GM23338 (cell line): ENCODE results near the gene CCND1. TPM values are rescaled to one million over a fixed set of nuclear protein-coding genes. Genes with fewer than 3 reads are reported as not detected.

Experiments
- ATAC-seq: fragments of 200-7000 bp; cut with Tn5 transposase; 3 replicates; pipeline ENCODE4 v1.9.1; 2020
- DNase-seq: peaks from one replicate; pipeline ENCODE4 v3.0.0-alpha.2; 2015; ENCODE audit warnings: low spot score
- H2AFZ ChIP-seq: fragments of 200-600 bp; sonication (generic); 2 replicates; pipeline ENCODE4 v1.8.0; 2016; ENCODE audit warnings: antibody characterized with exemption, mild to moderate bottlenecking, moderate library complexity
- H3F3A ChIP-seq: fragments of 200-600 bp; sonication (generic); replicated peaks from 2 replicates; pipeline ENCODE4 v1.8.0; 2017; ENCODE audit warnings: antibody characterized with exemption, mixed run types, low read depth
- H3K27ac ChIP-seq: fragments of 200-600 bp; sonication (generic); 2 replicates; pipeline ENCODE4 v1.6.1; 2016; ENCODE audit warnings: low read depth
- H3K27me3 ChIP-seq: fragments of 200-600 bp; sonication (generic); 2 replicates; pipeline ENCODE4 v1.8.0; 2016; ENCODE audit warnings: mild to moderate bottlenecking, mixed run types, moderate library complexity; ENCODE audit not compliant: insufficient read depth
- H3K36me3 ChIP-seq: fragments of 200-600 bp; sonication (generic); 2 replicates; pipeline ENCODE4 v1.8.0; 2016; ENCODE audit warnings: mild to moderate bottlenecking; ENCODE audit not compliant: insufficient read depth
- H3K4me1 ChIP-seq: fragments of 200-600 bp; sonication (generic); 2 replicates; pipeline ENCODE4 v1.8.0; 2016; ENCODE audit warnings: mild to moderate bottlenecking, moderate library complexity; ENCODE audit not compliant: insufficient read depth
- H3K4me2 ChIP-seq: fragments of 200-600 bp; sonication (generic); 2 replicates; pipeline ENCODE4 v1.7.1; 2017; ENCODE audit warnings: mixed run types
- H3K4me3 ChIP-seq: fragments of 200-600 bp; sonication (generic); 2 replicates; pipeline ENCODE4 v1.6.1; 2016; ENCODE audit warnings: mixed run types
- H3K79me2 ChIP-seq: fragments of 200-600 bp; sonication (generic); replicated peaks from 2 replicates; pipeline ENCODE4 v1.8.0; 2017; ENCODE audit warnings: mild to moderate bottlenecking; ENCODE audit not compliant: insufficient read depth
- H3K9me2 ChIP-seq: fragments of 200-600 bp; sonication (generic); 2 replicates; pipeline ENCODE4 v1.8.0; 2017; ENCODE audit not compliant: insufficient read depth
- H4K20me1 ChIP-seq: fragments of 200-600 bp; sonication (generic); replicated peaks from 2 replicates; pipeline ENCODE4 v1.8.0; 2017; ENCODE audit warnings: mild to moderate bottlenecking; ENCODE audit not compliant: insufficient read depth
- H3K27ac Mint-ChIP-seq: 2 replicates; pipeline ENCODE4 v1.8.0; 2020; ENCODE audit warnings: inconsistent platforms, mild to moderate bottlenecking, moderate library complexity, mixed read lengths
- H3K27me3 Mint-ChIP-seq: 3 replicates; pipeline ENCODE4 v1.8.0; 2022; ENCODE audit warnings: low read depth, mild to moderate bottlenecking, moderate library complexity, mixed read lengths, inconsistent platforms; ENCODE audit not compliant: insufficient read depth, poor library complexity
- H3K36me3 Mint-ChIP-seq: 3 replicates; pipeline ENCODE4 v1.8.0; 2021; ENCODE audit warnings: low read depth, mild to moderate bottlenecking, inconsistent platforms, moderate library complexity, mixed read lengths
- H3K4me1 Mint-ChIP-seq: 3 replicates; pipeline ENCODE4 v1.8.0; 2020; ENCODE audit warnings: mild to moderate bottlenecking, inconsistent platforms, mixed read lengths
- H3K4me3 Mint-ChIP-seq: 3 replicates; pipeline ENCODE4 v1.8.0; 2021; ENCODE audit warnings: moderate library complexity, mild to moderate bottlenecking, inconsistent platforms, mixed read lengths
- H3K9me3 Mint-ChIP-seq: 3 replicates; pipeline ENCODE4 v1.8.0; 2020; ENCODE audit warnings: moderate library complexity, mild to moderate bottlenecking, inconsistent platforms, mixed read lengths
- CREB1 ChIP-seq: fragments of 250-450 bp; sonication (Bioruptor Pico); IDR thresholded peaks from 2 replicates; pipeline ENCODE4 v1.5.0; 2020; ENCODE audit warnings: low read depth, mild to moderate bottlenecking, moderate library complexity
- EZH2 ChIP-seq: fragments of 200-600 bp; sonication (generic); IDR thresholded peaks from one replicate; pipeline ENCODE4 v1.8.0; 2017; ENCODE audit warnings: antibody characterized with exemption, mild to moderate bottlenecking, low read depth; ENCODE audit not compliant: unreplicated experiment
- EZH2phosphoT487 ChIP-seq: fragments of 200-600 bp; sonication (generic); IDR thresholded peaks from one replicate; pipeline ENCODE4 v1.8.1; 2018; ENCODE audit warnings: antibody characterized with exemption; ENCODE audit not compliant: unreplicated experiment
- JUNB ChIP-seq: IDR thresholded peaks from one replicate; pipeline ENCODE4 v1.6.1; 2016; ENCODE audit warnings: antibody characterized with exemption; ENCODE audit not compliant: unreplicated experiment
- NANOG ChIP-seq: IDR thresholded peaks from 2 replicates; pipeline ENCODE4 v1.6.1; 2016; ENCODE audit warnings: antibody characterized with exemption, borderline replicate concordance
- POLR2AphosphoS5 ChIP-seq: IDR thresholded peaks from 2 replicates; pipeline ENCODE4 v1.6.1; 2016; ENCODE audit warnings: antibody characterized with exemption, low read depth
- STAT1 ChIP-seq: IDR thresholded peaks from one replicate; pipeline ENCODE4 v1.6.1; 2016; ENCODE audit warnings: antibody characterized with exemption; ENCODE audit not compliant: unreplicated experiment
- ZNF114 ChIP-seq: fragments of 250-450 bp; sonication (Bioruptor Pico); IDR thresholded peaks from 2 replicates; pipeline ENCODE4 v1.5.0; 2020; ENCODE audit warnings: mild to moderate bottlenecking, moderate library complexity
- ZNF331 ChIP-seq: fragments of 250-450 bp; sonication (Bioruptor Pico); IDR thresholded peaks from 2 replicates; pipeline ENCODE4 v1.5.0; 2020; ENCODE audit warnings: low read depth, mild to moderate bottlenecking, moderate library complexity
- polyA plus RNA-seq: library from polyadenylated mRNA; unstranded; fragments of >200 nt; fragmentation: Nextera tagmentation; extraction: Ambion mirVana; gene quantifications from 2 replicates; pipeline ENCODE4 v1.2.1, GENCODE V29; 2016
- total RNA-seq: library from RNA; depleted of rRNA; stranded (reverse); fragments of >200 nt; shearing (Covaris generic); gene quantifications from 2 replicates; pipeline ENCODE4 v1.2.3, GENCODE V29; 2014
- TF ChIP-seq, protein P1 (sequence below): IDR thresholded peaks from 2 replicates; pipeline ENCODE4 v1.6.1; 2016; ENCODE audit warnings: antibody characterized with exemption
- TF ChIP-seq, protein P2 (sequence below): IDR thresholded peaks from one replicate; pipeline ENCODE4 v1.6.1; 2018; ENCODE audit warnings: antibody characterized with exemption; ENCODE audit not compliant: unreplicated experiment
- TF ChIP-seq, protein P3 (sequence below): fragments of 250-450 bp; sonication (Bioruptor Pico); IDR thresholded peaks from 2 replicates; pipeline ENCODE4 v1.5.0; 2020; ENCODE audit warnings: mild to moderate bottlenecking, moderate library complexity
- TF ChIP-seq, protein P4 (sequence below), 2 experiments: fragments of 200-600 bp in 1 of 2; sonication (generic) in 1 of 2; conservative IDR thresholded peaks; 2 replicates each; pipeline versions ENCODE4 v1.5.1 to v1.6.1; 2016 to 2017; ENCODE audit warnings: antibody characterized with exemption in 2 of 2, low read depth in 2 of 2, mild to moderate bottlenecking in 2 of 2, moderate library complexity in 1 of 2

CCND1 gene
- total and polyA plus RNA-seq, 2 experiments from 2014 or later: 109 to 183 TPM

DNA sequence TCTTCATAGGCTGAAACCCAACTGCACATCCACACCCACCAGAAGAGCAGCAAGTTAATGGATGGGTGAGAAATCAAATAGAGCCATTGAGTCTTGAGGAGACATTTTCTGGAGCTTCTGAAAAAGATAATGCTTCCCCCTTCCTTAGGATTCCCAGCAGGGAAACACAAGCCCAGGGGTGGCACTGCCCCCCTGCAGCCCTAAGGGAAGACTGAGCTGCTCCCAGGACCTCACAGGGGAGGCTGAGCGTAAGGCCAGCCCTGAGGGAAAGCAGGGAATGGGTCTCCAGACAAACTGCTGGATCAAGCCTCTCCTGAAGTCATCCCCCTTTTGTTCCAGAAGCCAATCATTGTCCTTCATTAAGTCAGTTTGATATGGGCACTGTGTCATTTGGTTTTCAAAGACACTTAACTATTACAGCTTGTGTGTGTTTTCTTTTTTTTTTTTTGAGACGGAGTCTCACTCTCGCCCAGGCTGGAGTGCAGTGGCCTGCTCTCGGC lies 19.1 kb downstream of the CCND1 start:
- Histone ChIP-seq H3K27me3 (no peaks in the 10 kb centered on the region), H4K20me1 (no peaks in the 10 kb centered on the region; the same call in 1 of the 2 replicates), H3K4me1 (peaks cover 18% of the 10 kb centered on the region), H3K4me2 (no peak overlapping the region), H3K27ac (no peak overlapping the region), H2AFZ (no peak overlapping the region), H3K4me3 (no peak overlapping the region), H3F3A (0 out of 2 replicates have a peak, but pooled peaks cover 9% of the 10 kb centered on the region), H3K36me3 (no peaks in the 10 kb centered on the region), H3K9me2 (no peaks in the 10 kb centered on the region), H3K79me2 (no peaks in the 10 kb centered on the region)
- peaks cover 24% of the 10 kb centered on the region for H3K27me3 Mint-ChIP-seq
- H3K27ac Mint-ChIP-seq: no peak overlapping the region
- DNase-seq (no peak), ATAC-seq (no peak)
- peaks cover 6% of the 10 kb centered on the region; the same call in 2 of the 3 replicates for H3K36me3 Mint-ChIP-seq
- peaks cover 31% of the 10 kb centered on the region for H3K4me1 Mint-ChIP-seq
- H3K9me3 Mint-ChIP-seq: no peaks in the 10 kb centered on the region
- H3K4me3 Mint-ChIP-seq: no peak overlapping the region
- TF ChIP-seq STAT1 (no peak), CREB1 (CRISPR knock-in tag) (no peak), JUNB (no peak), EZH2 (no peak), POLR2AphosphoS5 (no peak), ZNF331 (CRISPR knock-in tag) (no peak), NANOG (no peak), EZH2phosphoT487 (no peak), ZNF114 (CRISPR knock-in tag) (no peak)
- TF ChIP-seq, protein P1, sequence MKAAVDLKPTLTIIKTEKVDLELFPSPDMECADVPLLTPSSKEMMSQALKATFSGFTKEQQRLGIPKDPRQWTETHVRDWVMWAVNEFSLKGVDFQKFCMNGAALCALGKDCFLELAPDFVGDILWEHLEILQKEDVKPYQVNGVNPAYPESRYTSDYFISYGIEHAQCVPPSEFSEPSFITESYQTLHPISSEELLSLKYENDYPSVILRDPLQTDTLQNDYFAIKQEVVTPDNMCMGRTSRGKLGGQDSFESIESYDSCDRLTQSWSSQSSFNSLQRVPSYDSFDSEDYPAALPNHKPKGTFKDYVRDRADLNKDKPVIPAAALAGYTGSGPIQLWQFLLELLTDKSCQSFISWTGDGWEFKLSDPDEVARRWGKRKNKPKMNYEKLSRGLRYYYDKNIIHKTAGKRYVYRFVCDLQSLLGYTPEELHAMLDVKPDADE: no peak
- TF ChIP-seq, protein P2, sequence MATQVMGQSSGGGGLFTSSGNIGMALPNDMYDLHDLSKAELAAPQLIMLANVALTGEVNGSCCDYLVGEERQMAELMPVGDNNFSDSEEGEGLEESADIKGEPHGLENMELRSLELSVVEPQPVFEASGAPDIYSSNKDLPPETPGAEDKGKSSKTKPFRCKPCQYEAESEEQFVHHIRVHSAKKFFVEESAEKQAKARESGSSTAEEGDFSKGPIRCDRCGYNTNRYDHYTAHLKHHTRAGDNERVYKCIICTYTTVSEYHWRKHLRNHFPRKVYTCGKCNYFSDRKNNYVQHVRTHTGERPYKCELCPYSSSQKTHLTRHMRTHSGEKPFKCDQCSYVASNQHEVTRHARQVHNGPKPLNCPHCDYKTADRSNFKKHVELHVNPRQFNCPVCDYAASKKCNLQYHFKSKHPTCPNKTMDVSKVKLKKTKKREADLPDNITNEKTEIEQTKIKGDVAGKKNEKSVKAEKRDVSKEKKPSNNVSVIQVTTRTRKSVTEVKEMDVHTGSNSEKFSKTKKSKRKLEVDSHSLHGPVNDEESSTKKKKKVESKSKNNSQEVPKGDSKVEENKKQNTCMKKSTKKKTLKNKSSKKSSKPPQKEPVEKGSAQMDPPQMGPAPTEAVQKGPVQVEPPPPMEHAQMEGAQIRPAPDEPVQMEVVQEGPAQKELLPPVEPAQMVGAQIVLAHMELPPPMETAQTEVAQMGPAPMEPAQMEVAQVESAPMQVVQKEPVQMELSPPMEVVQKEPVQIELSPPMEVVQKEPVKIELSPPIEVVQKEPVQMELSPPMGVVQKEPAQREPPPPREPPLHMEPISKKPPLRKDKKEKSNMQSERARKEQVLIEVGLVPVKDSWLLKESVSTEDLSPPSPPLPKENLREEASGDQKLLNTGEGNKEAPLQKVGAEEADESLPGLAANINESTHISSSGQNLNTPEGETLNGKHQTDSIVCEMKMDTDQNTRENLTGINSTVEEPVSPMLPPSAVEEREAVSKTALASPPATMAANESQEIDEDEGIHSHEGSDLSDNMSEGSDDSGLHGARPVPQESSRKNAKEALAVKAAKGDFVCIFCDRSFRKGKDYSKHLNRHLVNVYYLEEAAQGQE: no peak
- TF ChIP-seq, protein P3, sequence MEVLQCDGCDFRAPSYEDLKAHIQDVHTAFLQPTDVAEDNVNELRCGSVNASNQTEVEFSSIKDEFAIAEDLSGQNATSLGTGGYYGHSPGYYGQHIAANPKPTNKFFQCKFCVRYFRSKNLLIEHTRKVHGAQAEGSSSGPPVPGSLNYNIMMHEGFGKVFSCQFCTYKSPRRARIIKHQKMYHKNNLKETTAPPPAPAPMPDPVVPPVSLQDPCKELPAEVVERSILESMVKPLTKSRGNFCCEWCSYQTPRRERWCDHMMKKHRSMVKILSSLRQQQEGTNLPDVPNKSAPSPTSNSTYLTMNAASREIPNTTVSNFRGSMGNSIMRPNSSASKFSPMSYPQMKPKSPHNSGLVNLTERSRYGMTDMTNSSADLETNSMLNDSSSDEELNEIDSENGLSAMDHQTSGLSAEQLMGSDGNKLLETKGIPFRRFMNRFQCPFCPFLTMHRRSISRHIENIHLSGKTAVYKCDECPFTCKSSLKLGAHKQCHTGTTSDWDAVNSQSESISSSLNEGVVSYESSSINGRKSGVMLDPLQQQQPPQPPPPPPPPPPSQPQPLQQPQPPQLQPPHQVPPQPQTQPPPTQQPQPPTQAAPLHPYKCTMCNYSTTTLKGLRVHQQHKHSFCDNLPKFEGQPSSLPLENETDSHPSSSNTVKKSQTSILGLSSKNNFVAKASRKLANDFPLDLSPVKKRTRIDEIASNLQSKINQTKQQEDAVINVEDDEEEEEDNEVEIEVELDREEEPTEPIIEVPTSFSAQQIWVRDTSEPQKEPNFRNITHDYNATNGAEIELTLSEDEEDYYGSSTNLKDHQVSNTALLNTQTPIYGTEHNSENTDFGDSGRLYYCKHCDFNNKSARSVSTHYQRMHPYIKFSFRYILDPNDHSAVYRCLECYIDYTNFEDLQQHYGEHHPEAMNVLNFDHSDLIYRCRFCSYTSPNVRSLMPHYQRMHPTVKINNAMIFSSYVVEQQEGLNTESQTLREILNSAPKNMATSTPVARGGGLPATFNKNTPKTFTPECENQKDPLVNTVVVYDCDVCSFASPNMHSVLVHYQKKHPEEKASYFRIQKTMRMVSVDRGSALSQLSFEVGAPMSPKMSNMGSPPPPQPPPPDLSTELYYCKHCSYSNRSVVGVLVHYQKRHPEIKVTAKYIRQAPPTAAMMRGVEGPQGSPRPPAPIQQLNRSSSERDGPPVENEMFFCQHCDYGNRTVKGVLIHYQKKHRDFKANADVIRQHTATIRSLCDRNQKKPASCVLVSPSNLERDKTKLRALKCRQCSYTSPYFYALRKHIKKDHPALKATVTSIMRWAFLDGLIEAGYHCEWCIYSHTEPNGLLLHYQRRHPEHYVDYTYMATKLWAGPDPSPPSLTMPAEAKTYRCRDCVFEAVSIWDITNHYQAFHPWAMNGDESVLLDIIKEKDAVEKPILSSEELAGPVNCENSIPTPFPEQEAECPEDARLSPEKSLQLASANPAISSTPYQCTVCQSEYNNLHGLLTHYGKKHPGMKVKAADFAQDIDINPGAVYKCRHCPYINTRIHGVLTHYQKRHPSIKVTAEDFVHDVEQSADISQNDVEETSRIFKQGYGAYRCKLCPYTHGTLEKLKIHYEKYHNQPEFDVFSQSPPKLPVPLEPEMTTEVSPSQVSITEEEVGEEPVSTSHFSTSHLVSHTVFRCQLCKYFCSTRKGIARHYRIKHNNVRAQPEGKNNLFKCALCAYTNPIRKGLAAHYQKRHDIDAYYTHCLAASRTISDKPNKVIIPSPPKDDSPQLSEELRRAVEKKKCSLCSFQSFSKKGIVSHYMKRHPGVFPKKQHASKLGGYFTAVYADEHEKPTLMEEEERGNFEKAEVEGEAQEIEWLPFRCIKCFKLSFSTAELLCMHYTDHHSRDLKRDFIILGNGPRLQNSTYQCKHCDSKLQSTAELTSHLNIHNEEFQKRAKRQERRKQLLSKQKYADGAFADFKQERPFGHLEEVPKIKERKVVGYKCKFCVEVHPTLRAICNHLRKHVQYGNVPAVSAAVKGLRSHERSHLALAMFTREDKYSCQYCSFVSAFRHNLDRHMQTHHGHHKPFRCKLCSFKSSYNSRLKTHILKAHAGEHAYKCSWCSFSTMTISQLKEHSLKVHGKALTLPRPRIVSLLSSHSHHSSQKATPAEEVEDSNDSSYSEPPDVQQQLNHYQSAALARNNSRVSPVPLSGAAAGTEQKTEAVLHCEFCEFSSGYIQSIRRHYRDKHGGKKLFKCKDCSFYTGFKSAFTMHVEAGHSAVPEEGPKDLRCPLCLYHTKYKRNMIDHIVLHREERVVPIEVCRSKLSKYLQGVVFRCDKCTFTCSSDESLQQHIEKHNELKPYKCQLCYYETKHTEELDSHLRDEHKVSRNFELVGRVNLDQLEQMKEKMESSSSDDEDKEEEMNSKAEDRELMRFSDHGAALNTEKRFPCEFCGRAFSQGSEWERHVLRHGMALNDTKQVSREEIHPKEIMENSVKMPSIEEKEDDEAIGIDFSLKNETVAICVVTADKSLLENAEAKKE: no peak
- TF ChIP-seq, protein P4, sequence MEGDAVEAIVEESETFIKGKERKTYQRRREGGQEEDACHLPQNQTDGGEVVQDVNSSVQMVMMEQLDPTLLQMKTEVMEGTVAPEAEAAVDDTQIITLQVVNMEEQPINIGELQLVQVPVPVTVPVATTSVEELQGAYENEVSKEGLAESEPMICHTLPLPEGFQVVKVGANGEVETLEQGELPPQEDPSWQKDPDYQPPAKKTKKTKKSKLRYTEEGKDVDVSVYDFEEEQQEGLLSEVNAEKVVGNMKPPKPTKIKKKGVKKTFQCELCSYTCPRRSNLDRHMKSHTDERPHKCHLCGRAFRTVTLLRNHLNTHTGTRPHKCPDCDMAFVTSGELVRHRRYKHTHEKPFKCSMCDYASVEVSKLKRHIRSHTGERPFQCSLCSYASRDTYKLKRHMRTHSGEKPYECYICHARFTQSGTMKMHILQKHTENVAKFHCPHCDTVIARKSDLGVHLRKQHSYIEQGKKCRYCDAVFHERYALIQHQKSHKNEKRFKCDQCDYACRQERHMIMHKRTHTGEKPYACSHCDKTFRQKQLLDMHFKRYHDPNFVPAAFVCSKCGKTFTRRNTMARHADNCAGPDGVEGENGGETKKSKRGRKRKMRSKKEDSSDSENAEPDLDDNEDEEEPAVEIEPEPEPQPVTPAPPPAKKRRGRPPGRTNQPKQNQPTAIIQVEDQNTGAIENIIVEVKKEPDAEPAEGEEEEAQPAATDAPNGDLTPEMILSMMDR (conservative IDR thresholded peaks at IDR 0.05; ENCODE audit: low read depth in 2 of 2): no peak
